NCI-H2227 (cell line): Measurements from ENCODE around the gene PDZK1.
"Not testable (repeated sequence)": the region's sequence is repeated elsewhere in the genome, so short reads cannot be mapped to it uniquely, and the experiment has no call there.

Source experiments
- DNase-seq: peaks from one replicate; lab custom pipeline; 2025; ENCODE audit not compliant: unreplicated experiment; lab: John Stamatoyannopoulos, UW

PDZK1 gene

GRCh38 chr1:145707183-145707867 lies at the start of gene PDZK1:
Gene PDZK1 (minus strand): TSS chr1:145707368. CDS start chr1:145688021, 19,347 bp downstream.
- DNase-seq: no peak

- DNase-seq: no peak
Measured at GRCh38 chr1:145751491-145752037, 44.4 kb upstream of the PDZK1 start.

- no peak for DNase-seq
Measured at GRCh38 chr1:145750426-145750825, 43.3 kb upstream of the PDZK1 start.

- DNase-seq: no peak
Measured at GRCh38 chr1:145747398-145748247, 40.5 kb upstream of the PDZK1 start.

- DNase-seq: no peak
Measured at GRCh38 chr1:145740269-145740668, 33.1 kb upstream of the PDZK1 start.

- no peak for DNase-seq
Measured at GRCh38 chr1:145736191-145736590, 29.0 kb upstream of the PDZK1 start.

GRCh38 chr1:145730900-145731299 lies 23.7 kb upstream of the PDZK1 start:
- no peak for DNase-seq

GRCh38 chr1:145730467-145730866 lies 23.3 kb upstream of the PDZK1 start:
- DNase-seq: no peak

GRCh38 chr1:145729666-145730436 lies 22.7 kb upstream of the PDZK1 start:
- no peak for DNase-seq

GRCh38 chr1:145729196-145729595 lies 22.0 kb upstream of the PDZK1 start:
- no peak for DNase-seq

- DNase-seq: not testable (repeated sequence)
Measured at GRCh38 chr1:145726193-145726592, 19.0 kb upstream of the PDZK1 start.

- peak; percentile 74 for DNase-seq
Measured at GRCh38 chr1:145720878-145721671, 13.9 kb upstream of the PDZK1 start.

GRCh38 chr1:145720556-145720877 lies 13.3 kb upstream of the PDZK1 start:
- DNase-seq: no peak

GRCh38 chr1:145719230-145720079 lies 12.3 kb upstream of the PDZK1 start, which contains the start of gene CD160:
Gene CD160 (plus strand): TSS chr1:145719499. CDS start chr1:145728328, 8,829 bp downstream.
- DNase-seq: no peak

- not testable (repeated sequence) for DNase-seq
Measured at GRCh38 chr1:145718465-145718864, 11.3 kb upstream of the PDZK1 start.

- DNase-seq: no peak
Measured at GRCh38 chr1:145717833-145718232, 10.7 kb upstream of the PDZK1 start.

GRCh38 chr1:145716641-145717345 lies 9.6 kb upstream of the PDZK1 start:
- DNase-seq: no peak

GRCh38 chr1:145714524-145715111 lies 7.5 kb upstream of the PDZK1 start:
- no peak for DNase-seq
